ENCODE data around the gene ARSG. TPM values are rescaled to one million over a fixed set of nuclear protein-coding genes. Genes with fewer than 3 reads are reported as not detected.

The ARSG gene
- total RNA-seq, 2 donors from 2014 or later = 5.4 to 16.9 TPM

DNA sequence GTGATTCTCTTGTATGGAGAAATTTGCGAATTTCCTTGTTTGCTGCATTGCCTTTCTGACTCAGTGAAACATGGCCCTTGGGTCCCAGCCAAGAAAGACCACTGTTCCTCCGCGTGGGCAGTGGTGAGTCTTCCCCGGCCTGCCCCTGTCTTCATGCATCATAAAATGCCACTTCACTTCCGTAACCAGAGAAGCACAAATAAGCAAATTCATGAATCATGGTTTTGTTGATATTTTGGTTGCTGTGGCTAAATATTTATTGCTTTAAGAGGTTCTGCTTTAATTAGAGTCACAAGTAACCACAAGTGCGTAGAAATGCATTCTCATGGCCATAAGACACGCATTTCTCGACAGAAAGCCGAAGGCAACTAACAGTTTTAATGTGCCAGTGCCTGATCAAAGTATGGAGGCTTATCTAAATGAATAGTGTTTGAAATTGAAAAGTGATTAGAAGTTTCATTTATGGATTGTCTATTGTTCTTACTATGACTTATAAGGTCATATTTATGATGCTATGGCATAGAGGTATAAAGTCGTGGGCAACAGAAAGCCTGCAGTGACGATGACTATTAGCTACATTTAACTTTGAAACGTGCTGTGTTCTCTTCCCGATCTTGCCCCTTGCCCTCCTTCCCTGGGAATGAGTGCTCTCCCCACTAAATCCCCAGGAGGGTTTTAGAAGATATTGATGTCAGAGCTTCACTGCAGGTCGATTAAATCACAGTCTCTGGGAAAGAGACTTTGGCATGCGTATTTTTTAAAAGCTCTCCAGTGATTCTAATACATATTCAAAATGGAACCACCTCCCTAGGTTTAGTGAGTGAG, 90.0 kb downstream of the ARSG start:
- H3K4me3 ChIP-seq = no peak overlapping the region
- TF ChIP-seq, protein P1, sequence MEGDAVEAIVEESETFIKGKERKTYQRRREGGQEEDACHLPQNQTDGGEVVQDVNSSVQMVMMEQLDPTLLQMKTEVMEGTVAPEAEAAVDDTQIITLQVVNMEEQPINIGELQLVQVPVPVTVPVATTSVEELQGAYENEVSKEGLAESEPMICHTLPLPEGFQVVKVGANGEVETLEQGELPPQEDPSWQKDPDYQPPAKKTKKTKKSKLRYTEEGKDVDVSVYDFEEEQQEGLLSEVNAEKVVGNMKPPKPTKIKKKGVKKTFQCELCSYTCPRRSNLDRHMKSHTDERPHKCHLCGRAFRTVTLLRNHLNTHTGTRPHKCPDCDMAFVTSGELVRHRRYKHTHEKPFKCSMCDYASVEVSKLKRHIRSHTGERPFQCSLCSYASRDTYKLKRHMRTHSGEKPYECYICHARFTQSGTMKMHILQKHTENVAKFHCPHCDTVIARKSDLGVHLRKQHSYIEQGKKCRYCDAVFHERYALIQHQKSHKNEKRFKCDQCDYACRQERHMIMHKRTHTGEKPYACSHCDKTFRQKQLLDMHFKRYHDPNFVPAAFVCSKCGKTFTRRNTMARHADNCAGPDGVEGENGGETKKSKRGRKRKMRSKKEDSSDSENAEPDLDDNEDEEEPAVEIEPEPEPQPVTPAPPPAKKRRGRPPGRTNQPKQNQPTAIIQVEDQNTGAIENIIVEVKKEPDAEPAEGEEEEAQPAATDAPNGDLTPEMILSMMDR (IDR thresholded peaks at IDR 0.05) = no peak
- peaks cover 22 to 29% of the 10 kb centered on the region in 2 donors for H3K4me1 ChIP-seq (ENCODE audit: control insufficient read depth in 1 of 2, low read depth in 2 of 2)
- ATAC-seq (ENCODE audit: insufficient number of reproducible peaks, low FRiP score, low read depth) = no peak
- H3K27me3 ChIP-seq (replicated peaks; ENCODE audit: insufficient read depth) = no peaks in the 10 kb centered on the region
- DNase-seq (ENCODE audit: low spot score) = peak; percentile 13
- H3K36me3 ChIP-seq = no peaks in the 10 kb centered on the region
- no peak overlapping the region for H3K27ac ChIP-seq
- no peaks in the 10 kb centered on the region for H3K9me3 ChIP-seq

GRCh38 chr17:68382582-68383085, 91.3 kb downstream of the ARSG start:
- Histone ChIP-seq H3K27ac (no peak overlapping the region), H3K27me3 (replicated peaks; ENCODE audit: insufficient read depth) (no peaks in the 10 kb centered on the region), H3K4me3 (no peak overlapping the region), H3K9me3 (no peaks in the 10 kb centered on the region), H3K36me3 (no peaks in the 10 kb centered on the region), H3K4me1 (ENCODE audit: control insufficient read depth in 1 of 2, low read depth in 2 of 2) (peaks cover 20 to 26% of the 10 kb centered on the region in 2 donors)
- TF ChIP-seq, protein P1 (IDR thresholded peaks at IDR 0.05) = no peak
- ATAC-seq (ENCODE audit: insufficient number of reproducible peaks, low FRiP score, low read depth) (no peak), DNase-seq (ENCODE audit: low spot score) (no peak)

DNA sequence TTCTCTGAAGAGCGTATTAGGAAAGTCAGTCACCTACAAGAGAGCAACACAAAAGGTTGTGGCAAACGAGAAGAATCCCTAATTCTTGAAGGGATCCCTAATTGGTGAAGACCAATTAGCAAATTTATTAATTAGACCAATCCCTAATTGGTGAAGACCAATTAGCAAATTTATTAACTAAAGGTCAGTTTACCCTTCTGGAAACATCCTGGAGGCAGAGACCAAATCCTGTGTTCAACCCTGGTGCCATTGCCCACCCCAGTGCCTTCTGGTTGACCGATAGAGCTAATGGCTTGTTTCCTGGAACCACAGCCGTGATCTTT, 91.8 kb downstream of the ARSG start:
- TF ChIP-seq, protein P1 (IDR thresholded peaks at IDR 0.05) = no peak
- ATAC-seq (ENCODE audit: insufficient number of reproducible peaks, low FRiP score, low read depth) (no peak), DNase-seq (ENCODE audit: low spot score) (no peak)
- no peak overlapping the region for H3K27ac ChIP-seq
- no peak overlapping the region for H3K4me3 ChIP-seq
- no peaks in the 10 kb centered on the region for H3K27me3 ChIP-seq (replicated peaks; ENCODE audit: insufficient read depth)
- no peaks in the 10 kb centered on the region for H3K9me3 ChIP-seq
- H3K36me3 ChIP-seq = no peaks in the 10 kb centered on the region
- H3K4me1 ChIP-seq (ENCODE audit: control insufficient read depth in 1 of 2, low read depth in 2 of 2) = peaks cover 15 to 22% of the 10 kb centered on the region in 2 donors

DNA sequence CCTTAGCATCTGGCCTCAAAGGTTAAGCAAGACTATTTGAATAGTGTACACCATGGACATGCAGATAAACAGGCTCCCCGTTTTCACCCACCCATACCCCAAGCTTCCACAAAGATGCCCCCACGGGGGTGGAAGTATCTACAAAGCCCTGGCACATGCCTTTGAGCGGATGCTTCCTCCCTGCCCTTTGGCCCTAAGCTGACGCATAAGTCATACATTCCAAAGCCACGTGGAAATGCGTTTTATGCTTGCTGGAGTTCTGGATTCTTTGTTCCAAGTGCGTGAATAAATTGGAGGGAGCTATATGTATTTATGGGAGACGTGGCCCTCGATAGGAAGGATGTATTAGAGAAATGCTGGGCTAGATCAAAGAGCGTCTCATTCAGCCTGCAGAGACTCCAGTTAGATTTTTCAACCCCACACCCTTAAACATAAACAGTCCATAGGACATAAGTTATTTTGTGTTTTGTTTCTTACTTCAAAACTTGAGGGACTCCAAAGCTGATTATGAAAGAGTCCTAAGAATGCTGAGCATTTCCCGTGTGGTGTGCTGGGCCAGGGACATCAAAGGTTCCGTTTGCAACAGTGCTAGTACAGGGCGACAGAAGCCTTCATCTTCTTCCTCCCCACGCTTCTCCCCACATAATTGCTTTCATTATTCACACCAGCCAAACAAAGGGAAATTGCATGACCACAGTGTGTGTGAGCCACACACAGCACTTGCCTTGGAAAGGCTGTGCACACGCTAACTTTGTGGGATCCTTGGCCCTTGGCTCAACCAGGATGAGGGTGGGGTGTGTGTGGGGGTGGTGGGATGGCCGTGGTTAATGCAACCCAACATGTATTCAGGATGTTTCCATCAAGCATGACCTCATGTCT, 92.4 kb downstream of the ARSG start:
- Histone ChIP-seq H3K36me3 (no peaks in the 10 kb centered on the region), H3K4me3 (no peak overlapping the region), H3K4me1 (ENCODE audit: control insufficient read depth in 1 of 2, low read depth in 2 of 2) (peaks cover 9 to 17% of the 10 kb centered on the region in 2 donors), H3K27me3 (replicated peaks; ENCODE audit: insufficient read depth) (no peaks in the 10 kb centered on the region), H3K27ac (no peak overlapping the region), H3K9me3 (no peaks in the 10 kb centered on the region)
- DNase-seq (ENCODE audit: low spot score) = no peak
- no peak for ATAC-seq (ENCODE audit: insufficient number of reproducible peaks, low FRiP score, low read depth)
- TF ChIP-seq, protein P1 (IDR thresholded peaks at IDR 0.05) = no peak

GRCh38 chr17:68384471-68384870, 93.2 kb downstream of the ARSG start:
- Histone ChIP-seq H3K4me3 (no peak overlapping the region), H3K27ac (no peak overlapping the region), H3K4me1 (ENCODE audit: control insufficient read depth in 1 of 2, low read depth in 2 of 2) (peaks cover 5 to 9% of the 10 kb centered on the region in 2 donors), H3K36me3 (no peaks in the 10 kb centered on the region), H3K27me3 (replicated peaks; ENCODE audit: insufficient read depth) (no peaks in the 10 kb centered on the region), H3K9me3 (no peaks in the 10 kb centered on the region)
- TF ChIP-seq, protein P1 (IDR thresholded peaks at IDR 0.05) = no peak
- no peak for ATAC-seq (ENCODE audit: insufficient number of reproducible peaks, low FRiP score, low read depth)
- no peak for DNase-seq (ENCODE audit: low spot score)

All from thoracic aorta (tissue), 2 donors.